HG02678 (cell line): ENCODE data around the gene EGFL7.

ENCODE experiments used
- ATAC-seq: cut with Tn5 transposase; IDR thresholded peaks from one replicate; pipeline ENCODE4 v1.9.1; 2021; ENCODE audit warnings: mild to moderate bottlenecking, moderate library complexity; ENCODE audit not compliant: unreplicated experiment

Gene EGFL7

GRCh38 chr9:136643596-136644342 is 18.9 kb upstream of the EGFL7 start:
- ATAC-seq: no peak

DNA sequence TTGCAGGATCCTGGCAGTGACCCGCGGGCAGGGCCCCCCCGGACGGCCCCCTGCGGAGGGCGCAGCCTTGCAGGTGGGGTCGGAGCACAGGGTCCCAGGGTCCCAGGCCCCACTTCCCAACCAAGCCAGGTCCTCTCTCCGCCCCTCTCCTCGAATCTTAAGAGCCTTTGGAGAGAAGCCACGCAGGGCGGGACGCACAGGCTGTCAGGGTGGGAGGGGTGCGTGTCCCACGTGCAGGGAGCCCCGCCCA is 18.4 kb upstream of the EGFL7 start:
- ATAC-seq: no peak

DNA sequence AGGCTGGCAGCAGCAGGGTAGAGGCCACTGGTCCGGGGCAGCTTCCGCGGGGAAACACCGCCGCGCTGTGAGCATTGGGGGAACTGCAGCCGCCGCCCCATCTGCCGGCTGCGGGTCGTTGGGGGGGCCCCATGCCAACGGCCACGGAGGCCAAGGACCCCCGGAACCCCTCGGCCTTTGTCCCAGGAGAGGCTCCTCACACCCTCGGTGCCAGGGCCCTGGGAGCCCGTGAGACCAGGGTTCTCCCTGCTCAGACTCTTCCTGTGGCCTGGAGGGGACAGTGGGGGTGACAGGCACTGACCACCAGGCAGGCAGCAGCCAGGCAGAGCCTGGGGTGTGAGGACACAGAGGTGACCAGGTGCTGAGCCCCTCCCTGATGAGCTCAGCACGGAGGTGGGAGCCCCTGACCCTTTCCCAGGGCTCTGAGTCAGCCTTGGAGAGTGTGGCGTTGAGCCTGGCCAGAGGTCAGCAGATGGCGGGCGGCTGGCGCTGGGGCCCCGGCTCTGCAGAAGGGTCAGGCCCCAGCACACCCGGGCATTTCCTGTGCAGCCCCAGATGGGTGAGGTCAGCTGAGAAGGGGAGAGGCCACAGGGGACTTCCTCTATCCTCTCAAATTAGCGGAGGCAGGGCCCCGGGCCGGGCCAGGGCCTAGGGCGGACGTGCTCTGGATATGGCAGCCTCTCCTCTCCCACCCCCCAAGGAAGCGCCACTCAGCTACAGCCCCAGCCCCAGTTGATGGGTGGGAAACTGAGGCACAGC is 17.9 kb upstream of the EGFL7 start:
- ATAC-seq: peak; percentile 47

DNA sequence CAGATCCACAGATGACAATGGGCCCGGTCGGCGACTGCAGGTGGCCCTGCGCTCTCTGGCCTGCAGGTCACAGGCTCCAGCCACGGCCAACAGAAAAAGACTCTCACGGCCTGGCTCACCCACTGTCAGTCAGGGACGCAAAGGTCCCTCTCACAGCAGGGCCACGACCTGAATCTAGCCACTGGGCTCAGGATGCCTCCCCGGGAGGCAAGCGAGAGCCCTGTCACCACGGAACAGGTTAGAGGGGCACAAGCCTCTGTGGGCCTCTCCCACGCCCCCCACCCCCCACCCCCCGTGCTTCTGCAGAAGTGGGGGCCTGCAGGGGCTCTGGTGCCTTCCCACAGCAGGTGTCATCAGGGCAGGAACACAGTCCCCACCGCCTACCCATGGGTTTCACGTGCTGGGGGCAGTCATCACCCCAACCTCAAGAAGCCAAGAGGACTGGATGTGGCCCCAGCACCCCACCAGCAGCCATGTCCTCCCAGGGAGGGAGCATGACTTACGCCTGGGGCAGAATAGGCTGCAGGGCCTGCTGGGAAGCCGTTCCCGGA is 17.3 kb upstream of the EGFL7 start:
- ATAC-seq: no peak

GRCh38 chr9:136645903-136646754 is 16.6 kb upstream of the EGFL7 start:
- ATAC-seq: no peak

GRCh38 chr9:136646827-136647711 is 15.6 kb upstream of the EGFL7 start:
- ATAC-seq: no peak

GRCh38 chr9:136648751-136649150 is 14.0 kb upstream of the EGFL7 start:
- no peak for ATAC-seq

DNA sequence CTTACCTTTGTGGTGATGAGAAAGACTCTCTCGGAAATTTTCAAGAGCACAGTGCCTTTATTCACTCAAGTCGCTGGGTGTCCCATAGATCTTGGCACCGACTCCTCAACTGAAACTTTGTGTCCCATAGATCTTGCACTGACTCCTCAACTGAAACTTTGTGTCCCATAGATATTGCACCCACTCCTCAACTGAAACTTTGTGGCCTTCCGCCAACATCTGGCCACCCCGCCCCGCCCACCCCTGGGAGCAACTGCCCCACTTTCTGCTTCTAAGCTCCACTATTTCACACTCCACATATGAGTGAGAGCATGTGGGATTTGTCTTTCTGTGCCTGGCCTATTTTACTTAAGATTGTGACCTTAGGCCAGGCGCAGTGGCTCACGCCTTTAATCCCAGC is 12.7 kb upstream of the EGFL7 start:
- no peak for ATAC-seq

DNA sequence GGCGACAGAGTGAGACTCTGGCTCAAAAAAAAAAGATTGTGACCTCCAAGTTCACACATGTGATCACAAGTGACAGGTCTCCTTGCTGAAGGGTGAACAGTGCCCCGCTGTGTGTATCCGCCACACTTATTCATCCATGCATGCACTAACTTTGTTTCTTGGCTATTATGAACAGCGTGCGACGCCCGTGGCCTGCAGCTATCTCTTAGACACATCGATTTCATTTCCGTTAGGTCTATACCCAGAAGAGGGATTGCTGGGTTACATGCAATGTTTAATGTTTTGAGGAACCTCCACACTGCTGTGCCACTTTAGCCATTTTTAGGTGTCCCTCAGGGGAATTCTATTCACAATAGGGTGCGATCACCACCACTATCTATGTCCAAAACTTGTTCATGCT is 12.1 kb upstream of the EGFL7 start:
- ATAC-seq: no peak

DNA sequence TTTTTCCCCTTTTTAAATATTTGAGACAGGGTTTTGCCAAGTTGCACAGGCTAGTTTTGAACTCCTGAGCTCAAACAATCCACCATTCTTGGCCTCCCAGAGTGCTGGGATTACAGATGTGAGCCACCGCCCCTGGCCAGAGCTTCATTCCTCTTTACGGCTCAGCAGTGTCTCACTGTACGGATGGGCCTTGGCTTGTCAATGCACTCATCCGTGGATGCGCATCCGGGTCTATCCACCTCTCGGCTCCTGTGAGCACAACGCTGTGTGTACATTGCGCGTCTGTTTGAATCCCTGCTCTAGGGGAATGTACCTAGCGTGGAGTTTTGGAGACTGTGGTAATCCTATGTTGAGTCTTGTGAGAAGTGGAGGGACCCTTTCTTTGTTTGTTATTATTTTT is 10.9 kb upstream of the EGFL7 start:
- no peak for ATAC-seq

GRCh38 chr9:136653323-136654079 is 9.2 kb upstream of the EGFL7 start:
- ATAC-seq: no peak

DNA sequence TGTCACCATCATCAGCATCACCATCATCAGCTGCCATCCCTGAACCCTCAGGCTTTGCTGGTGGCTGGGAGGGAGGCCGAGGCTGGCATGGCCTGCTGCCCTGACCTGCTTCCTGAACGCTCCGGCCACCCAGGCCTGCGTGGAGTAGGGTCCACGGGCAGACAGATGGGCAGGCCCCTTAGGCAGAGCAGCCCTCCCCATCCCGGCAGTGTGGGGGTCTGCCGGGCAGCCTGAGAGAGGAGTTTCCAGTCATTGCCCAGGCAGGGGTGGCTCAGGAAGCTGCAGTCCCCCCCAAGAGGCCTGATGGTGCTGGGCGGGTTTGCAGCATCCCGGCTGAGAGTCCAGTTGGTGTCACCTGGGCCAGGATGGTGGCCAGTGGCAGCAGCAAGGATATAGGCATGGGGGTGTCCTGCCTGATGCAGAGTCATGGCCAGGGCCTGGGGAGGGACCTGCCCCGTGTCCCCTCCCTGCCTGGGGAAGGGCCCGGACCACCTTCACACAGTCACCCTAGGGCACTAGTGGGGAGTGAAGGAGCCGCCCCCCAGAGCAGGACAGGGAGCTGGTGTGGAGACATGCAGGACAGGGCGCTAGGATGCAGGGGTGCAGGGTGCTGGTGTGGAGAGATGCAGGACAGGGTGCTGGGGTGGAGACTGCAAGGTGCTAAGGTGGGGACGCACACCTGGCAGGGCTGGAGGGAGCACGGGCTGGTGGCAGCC is 7.7 kb upstream of the EGFL7 start:
- ATAC-seq: no peak

DNA sequence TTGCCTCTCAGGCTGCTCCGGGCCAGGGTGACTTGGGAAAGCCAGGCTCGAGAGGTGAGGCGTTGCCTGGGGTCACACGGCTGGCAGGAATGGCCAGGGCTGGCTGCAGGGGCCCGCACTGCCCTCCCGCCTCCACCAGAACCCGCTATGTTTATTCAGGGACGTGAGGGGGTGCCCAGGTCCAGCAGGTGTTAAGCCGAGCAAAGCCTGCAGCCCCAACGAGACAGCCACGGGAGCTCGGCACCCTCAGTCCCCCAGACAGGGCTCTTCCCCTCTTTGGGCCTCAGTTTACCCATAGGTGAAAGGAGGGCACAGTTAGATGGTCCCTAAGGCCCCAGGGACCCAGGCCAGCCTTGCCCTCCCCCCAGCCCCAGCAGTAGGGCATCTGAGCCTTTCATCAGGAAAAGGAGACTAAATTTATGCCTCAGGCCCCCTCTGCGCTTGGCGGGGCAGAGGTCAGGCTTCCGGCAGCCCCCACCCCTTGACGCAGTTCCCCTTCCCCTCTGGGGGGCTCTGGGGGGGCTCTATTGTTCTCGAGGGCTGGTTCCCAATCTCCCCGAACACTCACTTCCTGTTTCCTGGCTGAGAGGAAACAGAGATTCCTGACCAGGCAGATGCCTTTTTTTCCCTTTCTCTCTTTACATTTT is 7.1 kb upstream of the EGFL7 start:
- ATAC-seq: no peak

- ATAC-seq: no peak
Observed at GRCh38 chr9:136656183-136656738, 6.5 kb upstream of the EGFL7 start.

DNA sequence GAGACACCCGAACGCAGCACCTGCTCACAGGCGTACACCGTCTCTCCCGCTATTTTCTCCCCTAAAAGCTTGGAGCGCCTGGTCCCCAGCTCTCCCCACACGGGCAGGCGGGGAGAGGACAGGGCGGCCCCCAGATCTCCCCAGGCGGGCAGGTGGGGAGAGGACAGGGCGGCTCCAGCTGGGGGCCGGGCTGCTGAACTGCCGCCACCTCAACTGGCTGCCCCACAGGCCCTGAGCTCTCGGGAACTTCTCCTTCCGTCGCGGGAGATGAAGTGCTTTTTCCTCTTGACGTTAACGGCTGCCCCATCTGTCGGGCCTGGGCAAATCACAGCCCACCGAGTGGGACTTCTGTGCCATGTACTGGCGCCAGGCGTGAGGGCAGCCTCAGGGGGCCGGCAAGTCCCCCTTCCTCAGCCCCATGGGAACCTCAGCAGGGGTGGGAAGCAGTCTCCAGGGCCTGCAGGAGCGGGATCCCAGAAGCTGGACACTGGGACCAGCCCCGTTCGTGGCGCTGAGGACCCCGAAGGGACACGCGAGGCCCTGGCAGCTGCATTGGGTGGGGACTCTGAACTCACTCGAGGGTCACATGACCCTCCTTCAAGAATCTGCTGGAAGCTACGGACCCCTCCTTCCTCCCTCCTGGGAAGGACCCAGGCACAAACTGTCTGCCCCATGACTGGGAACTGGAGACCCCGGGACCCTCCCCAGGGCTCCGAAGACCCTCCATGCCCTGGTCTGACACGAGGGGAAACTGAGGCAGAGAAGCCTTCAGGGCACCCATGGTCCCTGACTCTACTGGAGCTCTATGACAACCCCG is 5.7 kb upstream of the EGFL7 start:
- no peak for ATAC-seq

DNA sequence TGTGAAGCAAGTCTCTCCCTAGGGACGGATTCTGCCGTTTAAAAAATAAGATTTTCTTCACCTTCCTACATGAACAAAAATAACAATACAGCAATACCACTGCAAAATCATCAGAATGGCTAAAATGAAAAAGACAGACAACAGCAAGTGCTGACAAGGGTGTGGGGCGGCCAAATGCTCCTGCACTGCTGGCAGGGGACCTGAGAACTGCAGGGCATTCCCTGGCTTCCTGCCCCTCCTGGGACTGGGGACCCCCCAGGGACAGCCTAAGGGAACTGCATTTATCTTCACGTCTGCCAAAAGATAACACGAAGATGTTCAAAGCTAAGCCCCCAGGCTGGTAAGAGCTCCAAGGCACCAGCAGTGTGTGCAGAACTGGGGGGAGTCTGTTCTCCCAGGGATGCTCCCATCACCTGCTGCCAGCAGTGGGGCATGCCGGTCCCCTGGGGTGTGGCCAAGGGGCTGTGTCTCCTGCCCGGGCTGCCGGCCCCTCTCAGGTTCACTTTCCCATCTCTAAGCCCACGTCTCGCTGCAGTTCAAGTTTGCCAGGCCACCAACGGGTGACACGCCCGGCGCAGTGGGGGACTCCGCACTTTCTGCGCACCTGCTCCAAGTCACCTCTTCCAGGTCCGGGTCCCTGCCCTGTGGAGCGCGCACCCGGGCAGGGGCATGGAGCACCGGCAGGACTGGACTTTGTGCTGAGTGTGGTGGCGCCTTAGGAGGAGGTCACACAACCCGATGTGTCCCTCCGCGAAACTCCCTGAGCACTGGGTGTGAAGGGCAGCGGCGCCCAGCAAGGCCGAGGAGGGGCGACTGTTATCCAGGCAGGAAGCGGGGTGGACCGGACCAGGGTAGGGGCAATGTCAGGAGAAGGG is 4.5 kb upstream of the EGFL7 start:
- ATAC-seq: no peak
